Mammary epithelial cell (primary cell): ENCODE measurements around the gene SPACA5.

ENCODE experiments used
- EZH2 ChIP-seq: IDR thresholded peaks from 2 replicates; pipeline ENCODE4 v1.6.1; 2012; ENCODE audit warnings: low read length, inconsistent platforms, borderline replicate concordance
- TF ChIP-seq, protein P1 (sequence below), 2 donors: IDR thresholded peaks in 1 of 2; conservative IDR thresholded peaks in 1 of 2; 2 replicates each; pipeline ENCODE4 v1.5.1; 2011 to 2012; ENCODE audit warnings: inconsistent platforms in 2 of 2, low read length in 2 of 2, mild to moderate bottlenecking in 2 of 2, control low read depth in 1 of 2, low read depth in 1 of 2; ENCODE audit not compliant: insufficient read depth in 1 of 2; ENCODE audit errors: extremely low read depth in 1 of 2

DNA sequence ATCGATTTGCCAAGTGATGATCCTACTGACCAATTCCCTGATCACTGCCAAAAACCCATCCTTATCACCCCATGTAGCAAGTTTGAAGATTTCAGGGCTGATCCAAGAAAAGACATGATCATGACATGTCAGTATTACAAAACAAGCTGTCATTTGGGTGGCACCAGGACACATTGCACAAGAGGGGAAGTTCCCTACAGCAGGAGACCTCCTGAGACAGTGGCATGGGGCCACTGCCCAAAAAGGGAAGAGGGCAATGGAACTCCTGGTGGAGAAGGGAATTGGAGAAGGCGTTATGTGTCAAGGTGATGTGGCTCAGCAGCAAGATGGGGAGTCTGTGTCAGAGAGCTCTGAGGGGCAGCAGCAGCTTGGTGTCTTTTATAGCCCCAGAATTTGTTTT lies 46.4 kb upstream of the SPACA5 start:
- TF ChIP-seq, protein P1, sequence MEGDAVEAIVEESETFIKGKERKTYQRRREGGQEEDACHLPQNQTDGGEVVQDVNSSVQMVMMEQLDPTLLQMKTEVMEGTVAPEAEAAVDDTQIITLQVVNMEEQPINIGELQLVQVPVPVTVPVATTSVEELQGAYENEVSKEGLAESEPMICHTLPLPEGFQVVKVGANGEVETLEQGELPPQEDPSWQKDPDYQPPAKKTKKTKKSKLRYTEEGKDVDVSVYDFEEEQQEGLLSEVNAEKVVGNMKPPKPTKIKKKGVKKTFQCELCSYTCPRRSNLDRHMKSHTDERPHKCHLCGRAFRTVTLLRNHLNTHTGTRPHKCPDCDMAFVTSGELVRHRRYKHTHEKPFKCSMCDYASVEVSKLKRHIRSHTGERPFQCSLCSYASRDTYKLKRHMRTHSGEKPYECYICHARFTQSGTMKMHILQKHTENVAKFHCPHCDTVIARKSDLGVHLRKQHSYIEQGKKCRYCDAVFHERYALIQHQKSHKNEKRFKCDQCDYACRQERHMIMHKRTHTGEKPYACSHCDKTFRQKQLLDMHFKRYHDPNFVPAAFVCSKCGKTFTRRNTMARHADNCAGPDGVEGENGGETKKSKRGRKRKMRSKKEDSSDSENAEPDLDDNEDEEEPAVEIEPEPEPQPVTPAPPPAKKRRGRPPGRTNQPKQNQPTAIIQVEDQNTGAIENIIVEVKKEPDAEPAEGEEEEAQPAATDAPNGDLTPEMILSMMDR (conservative IDR thresholded peaks at IDR 0.05 in 1 of 2, IDR thresholded peaks at IDR 0.05 in 1 of 2; ENCODE audit: extremely low read depth in 1 of 2, insufficient read depth in 1 of 2, low read depth in 1 of 2, low read length in 2 of 2) = no peak
- no peak for TF ChIP-seq EZH2
